Esophagus mucosa (tissue), 1 donor: ENCODE measurements around the gene MRI1. TPM values are rescaled to one million over a fixed set of nuclear protein-coding genes. Genes with fewer than 3 reads are reported as not detected.

ENCODE experiments used
- total RNA-seq: library from RNA; stranded (reverse); gene quantifications from one replicate; pipeline ENCODE4 v1.2.4, GENCODE V29; 2023
- donor health status: DM: yes; HTN: yes; CAD: no.

MRI1 gene
- total RNA-seq, 1 donor from 2014 or later = 22.4 TPM

Other genes starting within 250 kb of the MRI1 start
- gene C19orf53, start 9.9 kb downstream of the MRI1 start, total RNA-seq = 60.2 TPM
- gene ZSWIM4, start 30.9 kb downstream of the MRI1 start, total RNA-seq = 10.9 TPM
- not detected for gene NANOS3, start 112.6 kb downstream of the MRI1 start, total RNA-seq
- 5.7 TPM for gene BRME1, start 141.6 kb downstream of the MRI1 start, total RNA-seq
- 29.7 TPM for gene CC2D1A, start 141.7 kb downstream of the MRI1 start, total RNA-seq
- 8.5 TPM for gene PODNL1, start 173.9 kb downstream of the MRI1 start, total RNA-seq
- 18.2 TPM for gene DCAF15, start 188.0 kb downstream of the MRI1 start, total RNA-seq
- 8.3 TPM for gene RFX1, start 241.8 kb downstream of the MRI1 start, total RNA-seq